Lower lobe of right lung (tissue), 2 donors: Measurements from ENCODE around the gene SREBF1. TPM values are rescaled to one million over a fixed set of nuclear protein-coding genes. Genes with fewer than 3 reads are reported as not detected.
A peak's percentile ranks its signal among the peaks of the same experiment; 100 is the strongest.

Experiments used
- ATAC-seq, 2 donors: fragments of 200-7000 bp; cut with Tn5 transposase; one replicate each; pipeline ENCODE4 v1.9.1; 2020 to 2022; ENCODE audit warnings: mild to moderate bottlenecking in 2 of 2, moderate library complexity in 2 of 2
- DNase-seq: peaks from one replicate; pipeline ENCODE4 v3.0.0-alpha.2; 2020
- H3K27ac ChIP-seq: fragments of 200-600 bp; one replicate; pipeline ENCODE4 v1.8.0; 2022
- H3K27me3 ChIP-seq: fragments of 200-600 bp; one replicate; pipeline ENCODE4 v1.8.0; 2022; ENCODE audit warnings: low read depth
- H3K36me3 ChIP-seq: fragments of 200-600 bp; one replicate; pipeline ENCODE4 v1.8.0; 2022; ENCODE audit warnings: mild to moderate bottlenecking
- H3K4me1 ChIP-seq: fragments of 200-600 bp; one replicate; pipeline ENCODE4 v1.8.0; 2022
- H3K4me3 ChIP-seq: fragments of 200-600 bp; one replicate; pipeline ENCODE4 v1.8.0; 2022; ENCODE audit warnings: mild to moderate bottlenecking
- H3K9me3 ChIP-seq: fragments of 200-600 bp; one replicate; pipeline ENCODE4 v1.8.0; 2022
- CTCF ChIP-seq: fragments of 200-600 bp; IDR thresholded peaks from one replicate; pipeline ENCODE4 v1.8.0; 2022; ENCODE audit warnings: antibody characterized with exemption, mild to moderate bottlenecking
- intact Hi-C: fragments of 100-400 bp; cut with DNase I; formaldehyde crosslinking; loops from one replicate; pipeline ENCODE4 v1.11.0; 2022
- total RNA-seq: library from RNA; stranded (reverse); fragmentation: NEBNext Ultra II Directional; extraction: Animal tissue kit (Norgen Biotek cat#: 25700); gene quantifications from one replicate; pipeline ENCODE4 v1.2.1, GENCODE V29; 2021
- donor health status: DM: no; HTN: yes; CAD: no; lungs with severe emphysema.

The SREBF1 gene
- total RNA-seq, 1 donor from 2014 or later = 77.2 TPM

DNA sequence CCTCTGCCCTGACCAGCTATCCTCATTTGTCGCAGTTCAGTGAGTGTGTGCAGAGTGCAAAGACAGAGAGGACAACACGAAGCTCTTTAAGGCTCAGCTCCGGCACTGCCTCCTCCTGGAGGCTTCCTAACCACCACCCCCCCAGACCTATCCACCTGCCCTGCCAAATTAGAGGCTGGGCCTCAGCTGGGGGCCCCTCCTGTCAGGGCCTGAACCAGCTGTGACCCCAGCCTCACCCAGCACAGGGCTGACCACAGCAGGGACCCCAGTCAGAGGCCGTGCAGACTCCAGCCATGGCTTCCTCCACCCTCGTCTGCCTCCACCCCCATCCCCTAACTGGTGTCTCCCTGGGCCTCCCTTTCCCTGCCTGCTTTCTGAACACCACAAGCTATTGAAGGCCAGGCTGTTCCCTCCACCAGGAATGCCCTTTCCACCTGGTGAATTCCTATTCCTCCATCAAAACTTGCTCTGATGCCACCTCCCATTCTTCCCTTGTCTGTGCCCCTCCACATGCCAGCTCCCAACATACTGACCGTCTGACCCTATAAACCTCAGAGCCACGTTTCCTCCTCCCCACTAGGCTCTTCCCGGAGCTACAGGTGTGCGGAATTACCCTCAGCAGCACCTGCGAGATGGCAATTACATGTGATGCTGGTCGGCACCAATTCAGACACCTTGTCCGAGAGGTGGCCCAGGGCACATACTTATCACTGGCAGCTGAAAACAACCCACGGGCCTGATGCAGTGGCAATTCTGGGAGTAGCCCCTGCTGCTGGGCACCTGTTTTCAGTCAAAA lies 8.8 kb downstream of the SREBF1 start:
- no peak for TF ChIP-seq CTCF
- DNase-seq (no peak), ATAC-seq (no peak)
- peaks cover 59% of the 10 kb centered on the region for H3K4me1 ChIP-seq
- H3K9me3 ChIP-seq = no peaks in the 10 kb centered on the region
- intact Hi-C loops = no loop called here
- no peaks in the 10 kb centered on the region for H3K27me3 ChIP-seq
- no peak overlapping the region for H3K4me3 ChIP-seq
- H3K36me3 ChIP-seq = peaks cover 5% of the 10 kb centered on the region
- H3K27ac ChIP-seq = no peak overlapping the region

GRCh38 chr17:17826942-17827785 lies 9.6 kb downstream of the SREBF1 start:
- Histone ChIP-seq H3K9me3 (no peaks in the 10 kb centered on the region), H3K4me3 (no peak overlapping the region), H3K36me3 (peaks cover 4% of the 10 kb centered on the region), H3K4me1 (peaks cover 68% of the 10 kb centered on the region), H3K27ac (no peak overlapping the region), H3K27me3 (no peaks in the 10 kb centered on the region)
- no peak for TF ChIP-seq CTCF
- ATAC-seq = no peak
- intact Hi-C loops = no loop called here
- DNase-seq = no peak

DNA sequence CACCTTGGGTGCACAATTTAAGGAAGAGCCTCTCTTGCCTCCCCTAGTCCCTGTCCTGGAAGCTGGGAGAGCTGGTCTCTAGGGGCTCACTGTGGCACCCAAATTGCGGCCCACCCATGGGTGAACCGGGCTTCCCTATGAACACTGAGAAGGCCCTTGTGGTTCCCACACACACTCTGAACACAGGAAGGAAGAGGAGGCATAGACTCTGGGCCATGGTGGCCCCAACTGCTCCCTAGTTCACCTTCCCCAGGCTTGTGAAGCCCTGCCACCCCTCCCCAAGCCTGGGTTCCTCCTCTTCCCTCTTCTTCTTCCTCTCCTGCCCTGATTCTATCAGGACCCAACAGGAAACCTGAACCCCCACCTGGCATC lies 10.5 kb downstream of the SREBF1 start:
- TF ChIP-seq CTCF = no peak
- Histone ChIP-seq H3K9me3 (no peaks in the 10 kb centered on the region), H3K36me3 (no peaks in the 10 kb centered on the region), H3K27ac (no peak overlapping the region), H3K27me3 (no peaks in the 10 kb centered on the region), H3K4me1 (peaks cover 70% of the 10 kb centered on the region), H3K4me3 (no peak overlapping the region)
- intact Hi-C loops = no loop called here
- DNase-seq (no peak), ATAC-seq (no peak)

DNA sequence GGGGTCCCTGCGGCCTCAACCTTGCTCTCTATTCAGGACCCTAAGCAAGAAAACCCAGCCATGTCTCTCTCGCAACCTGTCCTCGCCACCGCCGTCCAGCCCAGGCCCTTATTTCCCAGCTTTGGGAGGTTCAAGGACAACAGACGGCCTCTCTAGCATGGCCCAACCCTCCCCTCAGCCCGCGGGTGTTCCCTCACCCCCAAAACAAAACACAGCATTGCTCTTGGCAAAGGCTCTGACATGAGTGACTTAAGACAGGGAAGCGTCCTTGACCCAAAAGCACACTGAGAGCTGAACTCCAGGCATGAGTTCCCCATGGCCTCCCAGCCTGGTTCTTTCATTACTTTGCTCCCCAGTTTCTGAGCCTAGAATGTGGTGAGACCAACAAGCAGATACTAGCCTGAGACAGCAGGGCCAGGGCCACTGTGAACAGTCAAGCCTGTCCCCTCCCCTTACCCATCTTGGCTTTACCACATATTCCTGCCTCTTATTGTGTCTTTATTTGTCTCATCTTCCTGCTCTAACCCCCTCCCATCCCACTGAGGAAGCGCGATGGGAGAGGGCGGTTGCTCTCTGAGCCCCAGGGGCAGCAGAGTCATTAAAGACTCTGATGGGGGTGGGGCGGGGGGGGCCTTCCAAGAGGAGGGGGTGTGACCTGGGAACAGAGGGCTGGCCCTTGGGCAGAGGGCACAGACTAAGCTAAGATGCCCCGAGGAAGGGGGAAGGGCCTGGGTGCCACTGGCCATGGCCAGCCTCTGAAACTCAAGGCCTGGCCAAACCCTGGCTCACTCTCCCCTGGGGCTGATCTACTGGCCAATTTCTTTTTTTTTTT lies 11.8 kb downstream of the SREBF1 start:
- Histone ChIP-seq H3K9me3 (no peaks in the 10 kb centered on the region), H3K4me3 (no peak overlapping the region), H3K4me1 (peaks cover 69% of the 10 kb centered on the region), H3K36me3 (peaks cover under 1% of the 10 kb centered on the region), H3K27ac (peak overlapping the region; percentile 81), H3K27me3 (no peaks in the 10 kb centered on the region)
- no peak for TF ChIP-seq CTCF
- intact Hi-C loops = no loop called here
- ATAC-seq (peak in 1 of 2 donors; percentile 10), DNase-seq (no peak)

DNA sequence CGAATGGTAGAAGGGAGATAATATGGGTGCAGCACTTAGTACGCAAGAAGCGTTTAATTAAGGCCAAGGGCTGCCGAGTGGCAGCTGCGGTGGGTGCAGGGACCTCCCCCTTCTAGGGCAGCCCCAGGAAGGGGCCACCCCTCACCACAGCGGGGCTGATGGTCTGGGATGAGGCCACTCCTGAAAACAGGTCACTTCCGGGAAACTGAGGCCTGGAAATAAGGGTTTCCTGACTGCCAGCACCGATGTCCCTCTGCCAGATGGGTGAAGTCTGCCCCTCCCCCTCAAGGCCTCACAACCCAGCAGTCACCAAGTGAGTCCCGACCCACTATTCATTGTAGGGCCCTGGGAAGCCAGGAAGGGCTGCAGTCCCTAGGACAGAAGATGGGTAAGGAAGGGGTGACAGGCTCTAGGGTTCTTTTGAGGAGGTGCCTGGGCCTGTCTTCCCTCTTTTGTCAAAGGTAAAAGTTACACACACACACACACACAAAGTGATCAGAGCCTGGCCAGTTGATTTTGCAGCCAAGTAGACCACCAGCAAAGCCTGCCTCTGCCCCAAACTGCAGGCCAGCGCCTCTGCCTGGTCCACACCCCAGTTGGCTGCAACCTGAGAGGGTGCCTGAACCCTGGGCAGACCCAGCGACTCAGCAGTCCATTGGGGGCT lies 12.5 kb downstream of the SREBF1 start:
- peak in 1 of 2 donors; percentile 6 for ATAC-seq
- no peak for DNase-seq
- no peaks in the 10 kb centered on the region for H3K27me3 ChIP-seq
- peaks cover 8% of the 10 kb centered on the region for H3K36me3 ChIP-seq
- TF ChIP-seq CTCF = no peak
- intact Hi-C loops = no loop called here
- H3K4me3 ChIP-seq = peak overlapping the region; percentile 58
- peak overlapping the region; percentile 81 for H3K27ac ChIP-seq
- H3K4me1 ChIP-seq = peaks cover 73% of the 10 kb centered on the region
- H3K9me3 ChIP-seq = no peaks in the 10 kb centered on the region
